VCaP (cell line): Measurements from ENCODE around the gene CYFIP1.

Experiments used
- H3K27ac ChIP-seq: fragments of 450-650 bp; 2 replicates; pipeline ENCODE4 v1.5.1; 2017
- TF ChIP-seq, protein P1 (sequence below): fragments of 450-650 bp; conservative IDR thresholded peaks from 2 replicates; pipeline ENCODE4 v1.5.1; 2017; ENCODE audit warnings: mild to moderate bottlenecking, moderate library complexity

Gene CYFIP1

DNA sequence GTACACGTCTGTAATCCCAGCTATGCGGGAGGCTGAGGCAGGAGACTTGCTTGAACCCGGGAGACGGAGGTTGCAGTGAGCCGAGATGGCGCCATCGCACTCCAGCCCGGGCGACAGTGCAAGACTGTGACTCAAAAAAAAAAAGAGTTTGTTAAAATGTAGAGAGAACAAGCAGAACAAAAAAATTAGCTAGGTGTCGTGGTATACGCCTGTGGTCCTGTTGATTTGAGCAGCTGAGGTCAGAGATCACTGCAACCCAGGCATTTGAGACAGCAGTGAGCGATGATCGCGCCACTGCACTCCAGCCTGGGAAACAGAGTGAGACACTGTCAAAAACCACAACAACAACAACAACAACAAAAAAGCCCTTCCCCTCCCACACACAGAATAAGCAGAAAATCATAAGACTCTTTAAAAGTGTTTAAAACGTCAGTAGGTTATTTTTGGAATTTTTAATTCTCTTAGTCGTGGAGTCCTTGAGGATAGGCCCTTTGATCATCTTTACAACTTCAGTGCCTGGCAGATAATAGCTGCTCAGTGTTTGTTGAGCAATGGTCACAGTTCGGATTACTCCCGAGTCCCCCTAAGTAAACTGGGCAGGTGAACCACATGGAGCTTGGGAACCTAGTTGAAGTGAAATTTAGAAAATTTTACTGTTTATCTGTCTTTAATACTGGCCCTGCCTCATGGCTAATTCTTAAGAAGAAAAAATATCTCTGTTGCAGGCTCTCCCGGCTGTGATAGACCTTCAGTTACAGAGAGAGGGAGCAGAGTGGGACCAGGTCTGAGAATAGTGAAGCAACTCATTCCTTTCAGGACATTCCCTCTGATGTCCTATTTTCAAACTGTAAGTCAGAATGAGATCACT is 135.5 kb downstream of the CYFIP1 start:
- no peak overlapping the region for H3K27ac ChIP-seq
- TF ChIP-seq, protein P1, sequence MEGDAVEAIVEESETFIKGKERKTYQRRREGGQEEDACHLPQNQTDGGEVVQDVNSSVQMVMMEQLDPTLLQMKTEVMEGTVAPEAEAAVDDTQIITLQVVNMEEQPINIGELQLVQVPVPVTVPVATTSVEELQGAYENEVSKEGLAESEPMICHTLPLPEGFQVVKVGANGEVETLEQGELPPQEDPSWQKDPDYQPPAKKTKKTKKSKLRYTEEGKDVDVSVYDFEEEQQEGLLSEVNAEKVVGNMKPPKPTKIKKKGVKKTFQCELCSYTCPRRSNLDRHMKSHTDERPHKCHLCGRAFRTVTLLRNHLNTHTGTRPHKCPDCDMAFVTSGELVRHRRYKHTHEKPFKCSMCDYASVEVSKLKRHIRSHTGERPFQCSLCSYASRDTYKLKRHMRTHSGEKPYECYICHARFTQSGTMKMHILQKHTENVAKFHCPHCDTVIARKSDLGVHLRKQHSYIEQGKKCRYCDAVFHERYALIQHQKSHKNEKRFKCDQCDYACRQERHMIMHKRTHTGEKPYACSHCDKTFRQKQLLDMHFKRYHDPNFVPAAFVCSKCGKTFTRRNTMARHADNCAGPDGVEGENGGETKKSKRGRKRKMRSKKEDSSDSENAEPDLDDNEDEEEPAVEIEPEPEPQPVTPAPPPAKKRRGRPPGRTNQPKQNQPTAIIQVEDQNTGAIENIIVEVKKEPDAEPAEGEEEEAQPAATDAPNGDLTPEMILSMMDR = no peak

- TF ChIP-seq, protein P1 = no peak
- peak overlapping the region; percentile 86 for H3K27ac ChIP-seq
These were observed 141.0 kb downstream of the CYFIP1 start for GRCh38 chr15:22839046-22839695.

DNA sequence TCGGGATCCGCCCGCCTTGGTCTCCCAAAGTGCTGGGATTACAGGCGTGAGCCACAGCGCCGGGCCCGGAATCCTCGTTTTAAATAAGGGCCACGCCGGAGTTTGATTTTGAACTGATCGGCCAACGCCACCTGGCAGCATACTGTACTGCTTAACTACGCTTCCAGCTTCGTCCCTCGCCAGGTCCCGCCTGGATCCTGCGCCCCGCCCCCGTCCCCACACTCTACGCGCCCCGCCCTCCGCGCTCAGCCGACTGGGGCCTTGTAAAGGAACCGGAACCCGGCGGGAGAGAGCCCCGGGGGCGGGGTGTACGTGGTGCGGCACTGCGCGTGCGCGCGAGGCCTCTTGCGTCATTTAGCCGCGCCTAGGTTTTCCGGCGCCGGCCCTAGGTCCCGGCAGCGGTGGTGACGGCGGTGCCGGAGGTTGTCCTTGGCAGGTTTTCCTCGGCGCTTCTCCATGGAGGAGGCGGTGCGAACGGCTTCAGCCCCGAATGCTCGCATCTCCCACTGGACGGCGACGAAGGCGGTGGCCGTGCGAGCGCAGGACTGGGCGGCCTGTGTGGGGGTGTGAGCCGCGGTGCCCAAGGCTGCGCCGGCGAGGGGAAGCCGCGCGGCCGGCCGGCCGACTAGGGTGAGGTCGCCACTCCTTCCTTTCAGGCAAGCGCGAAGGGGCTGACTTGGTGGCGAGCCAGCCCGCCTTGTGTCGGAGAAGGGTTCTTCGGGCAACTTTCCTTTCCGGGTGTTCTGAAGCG is 141.7 kb downstream of the CYFIP1 start, which contains the start of gene NIPA2:
Gene NIPA2, plus strand, starts transcription at position 375 of the 751 bp plus-strand sequence. CDS start 13,066 bp downstream, outside the sequence.
- TF ChIP-seq, protein P1 = 0 out of 2 replicates have a peak, but pooled peaks have one; percentile 10
- peak within 1 kb of the TSS; percentile 86 for H3K27ac ChIP-seq

- no peak overlapping the region for H3K27ac ChIP-seq
- TF ChIP-seq, protein P1 = no peak
These were observed 148.7 kb downstream of the CYFIP1 start for GRCh38 chr15:22831473-22831872.

GRCh38 chr15:22827125-22827524 is 153.0 kb downstream of the CYFIP1 start:
- no peak overlapping the region for H3K27ac ChIP-seq
- TF ChIP-seq, protein P1 = no peak

- no peak overlapping the region for H3K27ac ChIP-seq
- TF ChIP-seq, protein P1 = no peak
These were observed 156.6 kb downstream of the CYFIP1 start for GRCh38 chr15:22823495-22824128.
